ENCODE measurements around the gene PPIF. TPM values are rescaled to one million over a fixed set of nuclear protein-coding genes. Genes with fewer than 3 reads are reported as not detected.

PPIF gene
- total and polyA plus RNA-seq, 4 donors, result 22.2 to 84.3 (median 60.0) TPM

DNA sequence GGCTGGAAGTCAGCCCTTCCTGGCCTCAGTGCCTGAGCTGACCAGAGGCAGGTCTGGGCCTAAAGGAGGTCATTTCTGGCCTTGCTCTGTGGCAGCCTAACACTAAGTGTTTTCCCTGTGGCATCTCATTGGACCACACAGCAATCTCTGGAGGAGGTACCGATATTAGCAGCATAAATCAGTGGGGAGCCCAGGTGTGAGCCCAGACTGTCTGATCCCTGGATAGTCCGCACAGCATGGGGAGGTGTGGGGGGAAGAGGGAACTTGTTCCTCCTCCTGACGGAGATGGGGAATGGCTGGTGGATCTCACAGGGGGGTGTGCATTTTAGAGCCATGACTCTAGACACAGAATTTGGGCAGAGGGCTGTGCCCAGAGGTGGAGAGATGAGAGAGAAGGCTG, 11.0 kb upstream of the PPIF start:
- WGBS, result 98% methylated on average over 3 of the region's 3 CpGs

More for the DNA sequence above, 11.0 kb upstream of the PPIF start:
- no peak overlapping the region for H3K9ac ChIP-seq (ENCODE audit: low read depth in 1 of 2, low read length in 2 of 2)
- no peaks in the 10 kb centered on the region for H3K27me3 ChIP-seq (ENCODE audit: control insufficient read depth in 4 of 4, insufficient read depth in 4 of 4, low read length in 3 of 4)
- no peaks in the 10 kb centered on the region for H3K9me3 ChIP-seq (ENCODE audit: control insufficient read depth in 4 of 4, low read length in 3 of 4)
- no peak for DNase-seq (ENCODE audit: low spot score)
- no peak overlapping the region for H3K4me3 ChIP-seq (ENCODE audit: low read depth in 1 of 3, low read length in 3 of 3)
- peak overlapping the region; percentile 9 to 59 for H3K27ac ChIP-seq (ENCODE audit: low read depth in 1 of 2, low read length in 2 of 2)
- H3K36me3 ChIP-seq (ENCODE audit: control insufficient read depth in 4 of 4, insufficient read depth in 3 of 4, low read depth in 1 of 4, low read length in 3 of 4), result no peaks in the 10 kb centered on the region
- H3K4me1 ChIP-seq (ENCODE audit: control insufficient read depth in 4 of 4, insufficient read depth in 4 of 4, low read length in 3 of 4), result peaks cover 10 to 49% (median 40%) of the 10 kb centered on the region in 4 donors
- TF ChIP-seq SP1 (IDR thresholded peaks at IDR 0.05), result no peak
- TF ChIP-seq HNF4G (IDR thresholded peaks at IDR 0.05), result no peak
- TF ChIP-seq, protein P1, sequence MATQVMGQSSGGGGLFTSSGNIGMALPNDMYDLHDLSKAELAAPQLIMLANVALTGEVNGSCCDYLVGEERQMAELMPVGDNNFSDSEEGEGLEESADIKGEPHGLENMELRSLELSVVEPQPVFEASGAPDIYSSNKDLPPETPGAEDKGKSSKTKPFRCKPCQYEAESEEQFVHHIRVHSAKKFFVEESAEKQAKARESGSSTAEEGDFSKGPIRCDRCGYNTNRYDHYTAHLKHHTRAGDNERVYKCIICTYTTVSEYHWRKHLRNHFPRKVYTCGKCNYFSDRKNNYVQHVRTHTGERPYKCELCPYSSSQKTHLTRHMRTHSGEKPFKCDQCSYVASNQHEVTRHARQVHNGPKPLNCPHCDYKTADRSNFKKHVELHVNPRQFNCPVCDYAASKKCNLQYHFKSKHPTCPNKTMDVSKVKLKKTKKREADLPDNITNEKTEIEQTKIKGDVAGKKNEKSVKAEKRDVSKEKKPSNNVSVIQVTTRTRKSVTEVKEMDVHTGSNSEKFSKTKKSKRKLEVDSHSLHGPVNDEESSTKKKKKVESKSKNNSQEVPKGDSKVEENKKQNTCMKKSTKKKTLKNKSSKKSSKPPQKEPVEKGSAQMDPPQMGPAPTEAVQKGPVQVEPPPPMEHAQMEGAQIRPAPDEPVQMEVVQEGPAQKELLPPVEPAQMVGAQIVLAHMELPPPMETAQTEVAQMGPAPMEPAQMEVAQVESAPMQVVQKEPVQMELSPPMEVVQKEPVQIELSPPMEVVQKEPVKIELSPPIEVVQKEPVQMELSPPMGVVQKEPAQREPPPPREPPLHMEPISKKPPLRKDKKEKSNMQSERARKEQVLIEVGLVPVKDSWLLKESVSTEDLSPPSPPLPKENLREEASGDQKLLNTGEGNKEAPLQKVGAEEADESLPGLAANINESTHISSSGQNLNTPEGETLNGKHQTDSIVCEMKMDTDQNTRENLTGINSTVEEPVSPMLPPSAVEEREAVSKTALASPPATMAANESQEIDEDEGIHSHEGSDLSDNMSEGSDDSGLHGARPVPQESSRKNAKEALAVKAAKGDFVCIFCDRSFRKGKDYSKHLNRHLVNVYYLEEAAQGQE (IDR thresholded peaks at IDR 0.05), result no peak
- no peak for TF ChIP-seq HNF4A (conservative IDR thresholded peaks at IDR 0.05)
- TF ChIP-seq FOXA1 (IDR thresholded peaks at IDR 0.05), result no peak
- no peak for TF ChIP-seq MAX (IDR thresholded peaks at IDR 0.05)
- TF ChIP-seq EGR1 (IDR thresholded peaks at IDR 0.05; ENCODE audit: low read depth in 2 of 2), result no peak
- no peak for TF ChIP-seq GABPA (IDR thresholded peaks at IDR 0.05 in 1 of 2, conservative IDR thresholded peaks at IDR 0.05 in 1 of 2)
- no peak for TF ChIP-seq ATF3 (IDR thresholded peaks at IDR 0.05)
- TF ChIP-seq YY1 (IDR thresholded peaks at IDR 0.05), result no peak
- TF ChIP-seq ZBTB33 (IDR thresholded peaks at IDR 0.05), result no peak
- no peak for TF ChIP-seq TAF1 (conservative IDR thresholded peaks at IDR 0.05)
- TF ChIP-seq FOXA2 (IDR thresholded peaks at IDR 0.05), result no peak
- no peak for TF ChIP-seq NR2F2 (IDR thresholded peaks at IDR 0.05)
- TF ChIP-seq JUND (IDR thresholded peaks at IDR 0.05), result no peak
- TF ChIP-seq RXRA (IDR thresholded peaks at IDR 0.05), result no peak
- TF ChIP-seq RAD21 (IDR thresholded peaks at IDR 0.05), result no peak
- no peak for TF ChIP-seq CTCF (IDR thresholded peaks at IDR 0.05; ENCODE audit: low read depth, low read length, missing input control)
